Ishikawa (cell line): ENCODE measurements around the gene PKLR.

Source experiments
- CEBPB ChIP-seq: IDR thresholded peaks from 2 replicates; pipeline ENCODE4 v1.6.1; 2012
- CREB1 ChIP-seq: IDR thresholded peaks from 2 replicates; pipeline ENCODE4 v1.6.1; 2012; ENCODE audit warnings: low read depth
- EP300 ChIP-seq: IDR thresholded peaks from 2 replicates; pipeline ENCODE4 v1.6.1; 2012; ENCODE audit warnings: borderline replicate concordance
- FOXM1 ChIP-seq: IDR thresholded peaks from 2 replicates; pipeline ENCODE4 v1.6.1; 2012; ENCODE audit warnings: low read depth, borderline replicate concordance
- MAX ChIP-seq: IDR thresholded peaks from 2 replicates; pipeline ENCODE4 v1.6.1; 2012
- TAF1 ChIP-seq: IDR thresholded peaks from 2 replicates; pipeline ENCODE4 v1.6.1; 2012; ENCODE audit warnings: low read depth, mild to moderate bottlenecking
- YY1 ChIP-seq: IDR thresholded peaks from 2 replicates; pipeline ENCODE4 v1.6.1; 2012; ENCODE audit warnings: low read depth

- no peak for TF ChIP-seq EP300
- no peak for TF ChIP-seq MAX
- no peak for TF ChIP-seq TAF1
- no peak for TF ChIP-seq CEBPB
- no peak for TF ChIP-seq YY1
- no peak for TF ChIP-seq CREB1
- no peak for TF ChIP-seq FOXM1
These were observed 18.6 kb downstream of the PKLR start for GRCh38 chr1:155282488-155283091.
